SK-N-SH (cell line): ENCODE measurements around the gene CARS2. TPM values are rescaled to one million over a fixed set of nuclear protein-coding genes. Genes with fewer than 3 reads are reported as not detected.

Experiments
- CTCF ChIA-PET: fragments of 300-600, 350-600 bp; formaldehyde crosslinking; extraction: SDS; loops from one replicate; lab custom pipeline; 2021; lab: Yijun Ruan, JAX
- POLR2A ChIA-PET: fragments of 350-600 bp; sonication (Branson Sonifier 250); formaldehyde crosslinking; extraction: SDS; loops from one replicate; lab custom pipeline; 2020; ENCODE audit warnings: antibody characterized with exemption, inconsistent platforms; lab: Yijun Ruan, JAX
- DNase-seq: peaks from one replicate; pipeline ENCODE4 v3.0.0; 2012
- H2AFZ ChIP-seq: fragments of 200-600 bp; sonication (generic); 2 replicates; pipeline ENCODE4 v1.8.1; 2016; ENCODE audit warnings: antibody characterized with exemption, mild to moderate bottlenecking, low read depth
- H3F3A ChIP-seq: fragments of 200-600 bp; sonication (generic); replicated peaks from 2 replicates; pipeline ENCODE3; 2016; ENCODE audit warnings: antibody characterized with exemption, mild to moderate bottlenecking; ENCODE audit not compliant: insufficient read depth
- H3K27ac ChIP-seq, 2 experiments: fragments of 200-500 bp in 1 of 2; fragments of 200-600 bp in 1 of 2; sonication (Bioruptor generic) in 1 of 2; sonication (generic), shearing (Covaris generic) in 1 of 2; 2 replicates each; pipeline versions ENCODE4 v1.5.1 to v1.6.1; 2014 to 2016; ENCODE audit warnings: low read depth in 2 of 2, inconsistent platforms in 1 of 2, low read length in 1 of 2, mild to moderate bottlenecking in 1 of 2, mixed read lengths in 1 of 2
- H3K27me3 ChIP-seq: fragments of 200-600 bp; sonication (generic), shearing (Covaris generic); 2 replicates; pipeline ENCODE4 v1.6.1; 2016; ENCODE audit warnings: mixed run types; ENCODE audit not compliant: insufficient read depth
- H3K36me3 ChIP-seq, 2 experiments: fragments of 200-500 bp in 1 of 2; fragments of 200-600 bp in 1 of 2; sonication (Bioruptor generic) in 1 of 2; sonication (generic) in 1 of 2; replicated peaks in 1 of 2; 2 replicates each; pipeline versions ENCODE3 to v1.5.1; 2014 to 2016; ENCODE audit warnings: low read length in 1 of 2, mild to moderate bottlenecking in 1 of 2; ENCODE audit not compliant: insufficient read depth in 2 of 2, control insufficient read depth in 1 of 2
- H3K4me1 ChIP-seq, 2 experiments: fragments of 200-500 bp in 1 of 2; fragments of 200-600 bp in 1 of 2; sonication (Bioruptor generic) in 1 of 2; sonication (generic), shearing (Covaris generic) in 1 of 2; 2 replicates each; pipeline versions ENCODE4 v1.5.1 to v1.6.1; 2014 to 2016; ENCODE audit warnings: low read depth in 1 of 2, low read length in 1 of 2, mixed run types in 1 of 2; ENCODE audit not compliant: insufficient read depth in 2 of 2, control insufficient read depth in 1 of 2
- H3K4me2 ChIP-seq: fragments of 200-600 bp; sonication (generic), shearing (Covaris generic); 2 replicates; pipeline ENCODE4 v1.6.1; 2017; ENCODE audit warnings: mixed run types
- H3K4me3 ChIP-seq, 2 experiments: fragments of 200-500 bp in 1 of 2; fragments of 200-600 bp in 1 of 2; sonication (Bioruptor generic) in 1 of 2; sonication (generic), shearing (Covaris generic) in 1 of 2; 2 replicates each; pipeline versions ENCODE4 v1.5.1 to v1.8.1; 2014 to 2016; ENCODE audit warnings: low read depth in 2 of 2, inconsistent platforms in 1 of 2, low read length in 1 of 2, mild to moderate bottlenecking in 1 of 2, mixed read lengths in 1 of 2, moderate library complexity in 1 of 2
- H3K79me2 ChIP-seq: fragments of 200-600 bp; sonication (generic); 2 replicates; pipeline ENCODE4 v1.8.1; 2017; ENCODE audit warnings: mild to moderate bottlenecking; ENCODE audit not compliant: insufficient read depth
- H3K9ac ChIP-seq: fragments of 200-600 bp; sonication (generic); 2 replicates; pipeline ENCODE4 v1.6.1; 2017; ENCODE audit warnings: mixed run types
- H3K9me2 ChIP-seq: fragments of 200-600 bp; sonication (generic); 2 replicates; pipeline ENCODE4 v1.6.1; 2017; ENCODE audit warnings: mixed run types
- H3K9me3 ChIP-seq: fragments of 200-600 bp; sonication (generic); 2 replicates; pipeline ENCODE4 v1.6.1; 2017; ENCODE audit warnings: mixed run types, mild to moderate bottlenecking, moderate library complexity
- H4K20me1 ChIP-seq: fragments of 200-600 bp; sonication (generic); 2 replicates; pipeline ENCODE4 v1.6.1; 2017; ENCODE audit warnings: mild to moderate bottlenecking, mixed run types; ENCODE audit not compliant: insufficient read depth
- CHD2 ChIP-seq: fragments of 150-350 bp; IDR thresholded peaks from 2 replicates; pipeline ENCODE4 v1.6.1; 2018; ENCODE audit warnings: low read length; ENCODE audit not compliant: partially characterized antibody
- EZH2phosphoT487 ChIP-seq: fragments of 200-600 bp; sonication (generic); IDR thresholded peaks from 2 replicates; pipeline ENCODE4 v1.6.1; 2017; ENCODE audit warnings: low read depth, mixed run types, mild to moderate bottlenecking, antibody characterized with exemption, moderate library complexity, borderline replicate concordance
- FOSL2 ChIP-seq: IDR thresholded peaks from 2 replicates; pipeline ENCODE4 v1.4.0; 2012; ENCODE audit warnings: low read depth, mild to moderate bottlenecking, moderate library complexity, borderline replicate concordance
- FOXJ3 ChIP-seq: sonication (generic); formaldehyde crosslinking; IDR thresholded peaks from 2 replicates; pipeline ENCODE4 v1.5.1; 2020; ENCODE audit warnings: mild to moderate bottlenecking, missing genetic modification reagents
- GABPA ChIP-seq: IDR thresholded peaks from 2 replicates; pipeline ENCODE4 v1.4.0; 2012; ENCODE audit warnings: low read depth, mild to moderate bottlenecking
- JUND ChIP-seq: IDR thresholded peaks from 2 replicates; pipeline ENCODE4 v1.4.0; 2012
- MEF2A ChIP-seq: IDR thresholded peaks from 2 replicates; pipeline ENCODE4 v1.4.0; 2012; ENCODE audit warnings: low read depth, borderline replicate concordance
- MXI1 ChIP-seq: IDR thresholded peaks from 2 replicates; pipeline ENCODE4 v1.6.1; 2012; ENCODE audit warnings: mild to moderate bottlenecking, low read depth, low read length, improper control_type of control experiment
- NFIC ChIP-seq: IDR thresholded peaks from 2 replicates; pipeline ENCODE4 v1.4.0; 2012; ENCODE audit warnings: borderline replicate concordance
- POLR2AphosphoS5 ChIP-seq: IDR thresholded peaks from 2 replicates; pipeline ENCODE4 v1.6.1; 2012; ENCODE audit warnings: low read depth, low read length
- RAD21 ChIP-seq: IDR thresholded peaks from 2 replicates; pipeline ENCODE4 v1.6.1; 2012; ENCODE audit warnings: mild to moderate bottlenecking, low read length
- RFX5 ChIP-seq: IDR thresholded peaks from 2 replicates; pipeline ENCODE4 v1.6.1; 2012; ENCODE audit warnings: mild to moderate bottlenecking, improper control_type of control experiment, low read length
- RXRA ChIP-seq: IDR thresholded peaks from 2 replicates; pipeline ENCODE4 v1.4.0; 2012; ENCODE audit warnings: low read depth, mild to moderate bottlenecking, borderline replicate concordance
- SMC3 ChIP-seq: IDR thresholded peaks from 2 replicates; pipeline ENCODE4 v1.6.1; 2012; ENCODE audit warnings: low read depth, low read length, improper control_type of control experiment
- TAF1 ChIP-seq: IDR thresholded peaks from 2 replicates; pipeline ENCODE4 v1.6.1; 2012; ENCODE audit warnings: low read depth, mild to moderate bottlenecking, low read length, moderate library complexity, borderline replicate concordance
- TEAD4 ChIP-seq: IDR thresholded peaks from 2 replicates; pipeline ENCODE4 v1.4.0; 2012; ENCODE audit warnings: mild to moderate bottlenecking, borderline replicate concordance; ENCODE audit not compliant: insufficient read depth
- ZBTB33 ChIP-seq: IDR thresholded peaks from 2 replicates; pipeline ENCODE4 v1.4.0; 2012; ENCODE audit warnings: low read depth, borderline replicate concordance
- WGBS: methylation state at CpG from one replicate; pipeline ENCODE4 v1.1.6; 2017; ENCODE audit warnings: low lambda C conversion rate; 5-methylcytosine and 5-hydroxymethylcytosine counted together
- polyA plus RNA-seq, 3 experiments: library from polyadenylated mRNA; depleted of rRNA; stranded (reverse); fragments of >200 nt; gene quantifications; 2 replicates each; pipeline ENCODE4 v1.2.3, GENCODE V29; 2012
- TF ChIP-seq, protein P1 (sequence below): fragments of 150-350 bp; IDR thresholded peaks from 2 replicates; pipeline ENCODE4 v1.6.1; 2017; ENCODE audit warnings: antibody characterized with exemption, low read length, low read depth, borderline replicate concordance
- TF ChIP-seq, protein P2 (sequence below): fragments of 150-350 bp; IDR thresholded peaks from 2 replicates; pipeline ENCODE4 v1.6.1; 2016; ENCODE audit warnings: mild to moderate bottlenecking, low read depth, low read length

Gene CARS2
- polyA plus RNA-seq, 1 of the 3 experiments (the other 2 are of a cell fraction), result 78.6 TPM

DNA sequence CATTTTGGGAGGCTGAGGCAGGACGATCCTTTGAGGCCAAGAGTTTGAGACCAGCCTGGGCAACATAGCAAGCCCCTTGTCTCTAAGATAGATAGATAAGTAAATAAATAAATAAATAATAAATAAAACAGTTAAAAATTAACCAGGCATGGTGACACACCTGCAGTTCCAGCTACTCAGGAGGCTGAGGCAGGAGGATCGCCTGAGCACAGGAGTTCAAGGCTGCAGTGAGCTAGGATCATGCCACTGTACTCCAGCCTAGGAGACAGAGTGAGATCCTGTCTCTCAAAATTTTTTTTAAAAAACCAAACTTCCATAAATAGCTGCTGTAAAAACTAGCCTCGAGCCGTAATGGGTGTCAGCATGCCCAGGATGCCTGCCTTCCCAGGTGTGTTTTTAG is 104.9 kb downstream of the CARS2 start:
- WGBS, result 81% methylated on average over 4 of the region's 4 CpGs
- CTCF ChIA-PET, result interaction anchor here (0.9 to 1.1 kb wide), 2 partner anchors 14 to 145 kb away, joined by 3 to 4 read pairs; partner anchors contain the start of gene NAXD
- Histone ChIP-seq H3K27ac (no peak overlapping the region), H4K20me1 (no peaks in the 10 kb centered on the region), H3K79me2 (no peaks in the 10 kb centered on the region), H3K36me3 (no peaks in the 10 kb centered on the region), H3K27me3 (no peaks in the 10 kb centered on the region), H3K9me3 (no peaks in the 10 kb centered on the region), H3K9ac (no peak overlapping the region), H3F3A (no peaks in the 10 kb centered on the region), H2AFZ (no peak overlapping the region), H3K4me2 (no peak overlapping the region), H3K4me3 (no peak overlapping the region), H3K4me1 (no peaks in the 10 kb centered on the region), H3K9me2 (no peaks in the 10 kb centered on the region)
- TF ChIP-seq CHD2 (no peak), RFX5 (no peak), FOSL2 (no peak), RXRA (no peak), POLR2AphosphoS5 (no peak), MXI1 (no peak), SMC3 (no peak), NFIC (no peak), ZBTB33 (no peak), GABPA (no peak), MEF2A (no peak), RAD21 (no peak)
- TF ChIP-seq, protein P1, sequence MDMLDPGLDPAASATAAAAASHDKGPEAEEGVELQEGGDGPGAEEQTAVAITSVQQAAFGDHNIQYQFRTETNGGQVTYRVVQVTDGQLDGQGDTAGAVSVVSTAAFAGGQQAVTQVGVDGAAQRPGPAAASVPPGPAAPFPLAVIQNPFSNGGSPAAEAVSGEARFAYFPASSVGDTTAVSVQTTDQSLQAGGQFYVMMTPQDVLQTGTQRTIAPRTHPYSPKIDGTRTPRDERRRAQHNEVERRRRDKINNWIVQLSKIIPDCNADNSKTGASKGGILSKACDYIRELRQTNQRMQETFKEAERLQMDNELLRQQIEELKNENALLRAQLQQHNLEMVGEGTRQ, result no peak
- POLR2A ChIA-PET, result no interaction called here
- no peak for DNase-seq

DNA sequence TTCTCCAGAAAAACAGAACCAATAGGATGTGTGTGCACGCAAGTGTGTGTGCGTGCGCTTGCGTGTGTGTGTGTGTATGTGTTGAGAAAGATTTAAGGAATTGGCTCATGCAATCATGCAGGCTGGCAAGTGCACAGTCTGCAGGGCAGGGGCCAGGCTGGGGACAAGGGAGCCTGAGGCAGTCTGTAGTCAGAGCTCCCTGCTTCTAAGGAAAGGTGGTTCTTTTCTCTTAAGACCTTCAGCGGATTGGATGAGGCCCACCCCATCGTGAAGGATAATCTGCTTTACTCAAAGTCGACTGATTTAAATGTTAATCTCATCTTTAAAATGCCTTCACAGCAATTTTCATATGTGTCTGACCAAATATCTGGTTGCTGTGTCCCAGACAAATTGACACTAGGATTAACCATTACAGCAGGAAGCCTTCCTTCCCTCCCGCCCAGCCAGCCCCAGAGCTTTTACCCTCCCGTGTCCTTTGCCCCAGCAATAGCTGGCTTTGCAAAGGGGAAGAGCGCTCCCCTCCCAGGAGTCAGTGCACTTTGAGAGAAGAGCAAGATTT is 105.6 kb downstream of the CARS2 start:
- no peaks in the 10 kb centered on the region for H3K79me2 ChIP-seq
- CTCF ChIA-PET, result interaction anchor here (1.1 kb wide), 1 partner anchor 144 kb away, joined by 4 read pairs; no protein-coding TSS in a partner anchor
- no peak for TF ChIP-seq TEAD4
- no peak for TF ChIP-seq FOXJ3 (CRISPR knock-in tag)
- TF ChIP-seq TAF1, result no peak
- no peak for TF ChIP-seq MEF2A
- TF ChIP-seq RFX5, result no peak
- no peak for TF ChIP-seq EZH2phosphoT487
- TF ChIP-seq SMC3, result no peak
- TF ChIP-seq, protein P1, result no peak
- no peak for TF ChIP-seq RXRA
- TF ChIP-seq JUND, result no peak
- TF ChIP-seq, protein P2, sequence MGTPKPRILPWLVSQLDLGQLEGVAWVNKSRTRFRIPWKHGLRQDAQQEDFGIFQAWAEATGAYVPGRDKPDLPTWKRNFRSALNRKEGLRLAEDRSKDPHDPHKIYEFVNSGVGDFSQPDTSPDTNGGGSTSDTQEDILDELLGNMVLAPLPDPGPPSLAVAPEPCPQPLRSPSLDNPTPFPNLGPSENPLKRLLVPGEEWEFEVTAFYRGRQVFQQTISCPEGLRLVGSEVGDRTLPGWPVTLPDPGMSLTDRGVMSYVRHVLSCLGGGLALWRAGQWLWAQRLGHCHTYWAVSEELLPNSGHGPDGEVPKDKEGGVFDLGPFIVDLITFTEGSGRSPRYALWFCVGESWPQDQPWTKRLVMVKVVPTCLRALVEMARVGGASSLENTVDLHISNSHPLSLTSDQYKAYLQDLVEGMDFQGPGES, result no peak
- TF ChIP-seq MXI1, result no peak
- no peak for TF ChIP-seq ZBTB33

More for the DNA sequence above, 105.6 kb downstream of the CARS2 start:
- no peak overlapping the region for H3K4me3 ChIP-seq
- WGBS, result 81% methylated on average over 10 of the region's 10 CpGs
- no peaks in the 10 kb centered on the region for H3K9me3 ChIP-seq
- no peaks in the 10 kb centered on the region for H3K36me3 ChIP-seq
- H3K9me2 ChIP-seq, result no peaks in the 10 kb centered on the region
- H3K4me1 ChIP-seq, result no peaks in the 10 kb centered on the region
- DNase-seq, result no peak
- POLR2A ChIA-PET, result no interaction called here
- no peaks in the 10 kb centered on the region for H3K27me3 ChIP-seq
- H4K20me1 ChIP-seq, result no peaks in the 10 kb centered on the region
- H2AFZ ChIP-seq, result no peak overlapping the region
- no peak overlapping the region for H3K4me2 ChIP-seq
- no peak overlapping the region for H3K9ac ChIP-seq
- no peak overlapping the region for H3K27ac ChIP-seq
- no peaks in the 10 kb centered on the region for H3F3A ChIP-seq
